Adrenal gland (tissue), 5 donors: Measurements from ENCODE around the gene OR10C1.

ENCODE experiments used
- POLR2A ChIP-seq, 2 donors: fragments of 450-650 bp; IDR thresholded peaks; one replicate each; pipeline ENCODE4 v1.6.1; 2017; ENCODE audit warnings: antibody characterized with exemption in 2 of 2, mild to moderate bottlenecking in 2 of 2, moderate library complexity in 1 of 2
- TF ChIP-seq, protein P1 (sequence below), 6 experiments: fragments of 450-650 bp in 4 of 6; fragments of 200-600 bp in 2 of 6; sonication (generic) in 1 of 6; IDR thresholded peaks; 1 replicate in 5 of 6; 2 replicates in 1 of 6; pipeline versions ENCODE4 v1.5.1 to v1.8.0; 2016 to 2021; ENCODE audit warnings: antibody characterized with exemption in 6 of 6, mild to moderate bottlenecking in 2 of 6, moderate library complexity in 1 of 6
- donor health status: DM: no; HTN: no; CAD: no.

DNA sequence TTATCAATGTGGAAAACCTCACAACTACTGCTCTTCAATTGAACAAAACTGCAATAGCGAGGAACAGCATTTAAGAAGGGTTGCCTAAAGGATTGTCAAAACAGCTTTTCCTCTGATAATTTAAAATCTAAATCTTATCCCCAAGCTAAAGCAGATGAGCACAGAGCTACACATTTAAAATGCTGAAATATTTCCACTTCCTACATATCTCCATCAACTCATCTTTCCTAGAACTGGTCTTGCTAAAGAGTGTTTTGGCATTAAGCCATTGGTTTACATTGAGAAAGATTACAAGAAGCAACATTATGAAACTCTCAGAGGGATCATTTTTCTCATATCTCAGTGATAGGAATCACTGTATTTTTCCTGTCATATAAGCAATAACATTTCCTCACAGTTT is 3.6 kb downstream of the OR10C1 start:
- TF ChIP-seq, protein P1, sequence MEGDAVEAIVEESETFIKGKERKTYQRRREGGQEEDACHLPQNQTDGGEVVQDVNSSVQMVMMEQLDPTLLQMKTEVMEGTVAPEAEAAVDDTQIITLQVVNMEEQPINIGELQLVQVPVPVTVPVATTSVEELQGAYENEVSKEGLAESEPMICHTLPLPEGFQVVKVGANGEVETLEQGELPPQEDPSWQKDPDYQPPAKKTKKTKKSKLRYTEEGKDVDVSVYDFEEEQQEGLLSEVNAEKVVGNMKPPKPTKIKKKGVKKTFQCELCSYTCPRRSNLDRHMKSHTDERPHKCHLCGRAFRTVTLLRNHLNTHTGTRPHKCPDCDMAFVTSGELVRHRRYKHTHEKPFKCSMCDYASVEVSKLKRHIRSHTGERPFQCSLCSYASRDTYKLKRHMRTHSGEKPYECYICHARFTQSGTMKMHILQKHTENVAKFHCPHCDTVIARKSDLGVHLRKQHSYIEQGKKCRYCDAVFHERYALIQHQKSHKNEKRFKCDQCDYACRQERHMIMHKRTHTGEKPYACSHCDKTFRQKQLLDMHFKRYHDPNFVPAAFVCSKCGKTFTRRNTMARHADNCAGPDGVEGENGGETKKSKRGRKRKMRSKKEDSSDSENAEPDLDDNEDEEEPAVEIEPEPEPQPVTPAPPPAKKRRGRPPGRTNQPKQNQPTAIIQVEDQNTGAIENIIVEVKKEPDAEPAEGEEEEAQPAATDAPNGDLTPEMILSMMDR (IDR thresholded peaks at IDR 0.05): no peak
- no peak for TF ChIP-seq POLR2A (IDR thresholded peaks at IDR 0.05)
